Upper lobe of left lung (tissue), 4 donors: Measurements from ENCODE around the gene SAV1.
"Not testable (repeated sequence)": the region's sequence is repeated elsewhere in the genome, so short reads cannot be mapped to it uniquely, and the experiment has no call there.

Source experiments
- CTCF ChIP-seq, 6 experiments: fragments of 450-650 bp in 4 of 6; fragments of 200-600 bp in 2 of 6; sonication (generic) in 2 of 6; IDR thresholded peaks; one replicate each; pipeline ENCODE4 v1.5.1; 2016 to 2019; ENCODE audit warnings: antibody characterized with exemption in 6 of 6
- EP300 ChIP-seq, 4 donors: sonication (generic); formaldehyde crosslinking; IDR thresholded peaks; one replicate each; pipeline ENCODE4 v1.5.1; 2017; ENCODE audit warnings: antibody characterized with exemption in 4 of 4, control low read depth in 2 of 4
- POLR2A ChIP-seq, 4 donors: fragments of 450-650 bp; IDR thresholded peaks; one replicate each; pipeline ENCODE4 v1.5.1; 2016 to 2017; ENCODE audit warnings: antibody characterized with exemption in 4 of 4, mild to moderate bottlenecking in 2 of 4

DNA sequence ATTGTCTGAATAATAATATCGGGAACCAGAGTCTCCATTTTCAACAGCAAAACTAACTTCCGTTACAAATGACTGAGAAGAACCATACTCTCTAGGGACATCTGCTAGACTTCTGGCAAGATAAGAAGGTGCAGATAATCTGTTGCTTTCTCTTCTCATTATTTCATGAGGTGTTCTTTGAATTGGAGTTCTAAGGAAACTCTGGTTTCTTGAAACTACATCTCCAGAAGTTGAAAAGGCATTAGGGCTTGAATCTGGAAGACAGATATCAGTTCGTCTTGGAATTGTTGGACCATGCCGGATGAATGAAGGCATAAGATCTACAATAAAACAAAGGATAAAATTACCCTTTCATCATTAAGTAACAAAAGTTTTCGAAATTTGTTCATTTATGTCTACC, 2.8 kb downstream of the SAV1 start:
- not testable (repeated sequence) for TF ChIP-seq CTCF, EP300, POLR2A (IDR thresholded peaks at IDR 0.05)
